SK-N-DZ (cell line): Measurements from ENCODE around the gene C17orf107.

Experiments used
- DNase-seq: peaks from one replicate; pipeline ENCODE4 v3.0.0-alpha.2; 2015; ENCODE audit warnings: low spot score

C17orf107 gene

GRCh38 chr17:4872786-4873185 is 26.6 kb upstream of the C17orf107 start:
- DNase-seq: no peak

GRCh38 chr17:4877089-4877488 is 22.2 kb upstream of the C17orf107 start:
- DNase-seq: no peak

- DNase-seq: no peak
These were observed 19.7 kb upstream of the C17orf107 start for GRCh38 chr17:4879601-4880000.

GRCh38 chr17:4880857-4881256 is 18.5 kb upstream of the C17orf107 start:
- no peak for DNase-seq

- DNase-seq: no peak
These were observed 17.4 kb upstream of the C17orf107 start for GRCh38 chr17:4881761-4882555.

GRCh38 chr17:4884489-4884888 is 14.8 kb upstream of the C17orf107 start:
- DNase-seq: no peak

GRCh38 chr17:4886830-4887229 is 12.5 kb upstream of the C17orf107 start:
- no peak for DNase-seq

- no peak for DNase-seq
These were observed 11.8 kb upstream of the C17orf107 start for GRCh38 chr17:4887581-4887980.

GRCh38 chr17:4891411-4892410 is 7.6 kb upstream of the C17orf107 start:
- no peak for DNase-seq

GRCh38 chr17:4892499-4893221 is 6.7 kb upstream of the C17orf107 start:
- no peak for DNase-seq

- DNase-seq: no peak
These were observed 6.1 kb upstream of the C17orf107 start for GRCh38 chr17:4893272-4893671.

- DNase-seq: no peak
These were observed 5.4 kb upstream of the C17orf107 start for GRCh38 chr17:4893721-4894560.

GRCh38 chr17:4895121-4895520 is 4.2 kb upstream of the C17orf107 start:
- DNase-seq: no peak

- no peak for DNase-seq
These were observed 3.5 kb upstream of the C17orf107 start for GRCh38 chr17:4895657-4896331.

- DNase-seq: no peak
These were observed 2.8 kb upstream of the C17orf107 start for GRCh38 chr17:4896332-4897197.

- no peak for DNase-seq
These were observed 2.1 kb upstream of the C17orf107 start for GRCh38 chr17:4897198-4897687.

- no peak for DNase-seq
These were observed 1.6 kb upstream of the C17orf107 start for GRCh38 chr17:4897785-4898184.

- no peak for DNase-seq
These were observed 985 bp upstream of the C17orf107 start for GRCh38 chr17:4898351-4898750.

GRCh38 chr17:4898927-4899326 is 409 bp upstream of the C17orf107 start:
- DNase-seq: no peak
